Karpas-422 (cell line): ENCODE measurements around the gene MAP3K3. TPM values are rescaled to one million over a fixed set of nuclear protein-coding genes. Genes with fewer than 3 reads are reported as not detected.

Experiments used
- DNase-seq: peaks from one replicate; pipeline ENCODE4 v3.0.0-alpha.2; 2015
- H2AFZ ChIP-seq: fragments of 200-600 bp; sonication (generic); 2 replicates; pipeline ENCODE4 v1.6.1; 2014; ENCODE audit warnings: antibody characterized with exemption, low read length, mixed read lengths
- H3K27ac ChIP-seq: fragments of 200-600 bp; sonication (generic); 2 replicates; pipeline ENCODE4 v1.5.1; 2014; ENCODE audit warnings: mild to moderate bottlenecking, low read length, moderate library complexity
- H3K27me3 ChIP-seq: fragments of 200-600 bp; sonication (generic); 2 replicates; pipeline ENCODE4 v1.6.1; 2014; ENCODE audit warnings: low read length, mixed read lengths
- H3K36me3 ChIP-seq: fragments of 200-600 bp; sonication (generic); 2 replicates; pipeline ENCODE4 v1.6.1; 2014; ENCODE audit warnings: low read length, mixed read lengths; ENCODE audit not compliant: insufficient read depth
- H3K4me1 ChIP-seq: fragments of 200-600 bp; sonication (generic); 2 replicates; pipeline ENCODE4 v1.6.1; 2014; ENCODE audit warnings: mild to moderate bottlenecking, low read length, mixed read lengths
- H3K4me2 ChIP-seq: fragments of 200-600 bp; sonication (generic); 2 replicates; pipeline ENCODE4 v1.6.1; 2014; ENCODE audit warnings: low read length, low read depth, mild to moderate bottlenecking; ENCODE audit not compliant: poor library complexity, severe bottlenecking
- H3K4me3 ChIP-seq: fragments of 200-600 bp; sonication (generic); 2 replicates; pipeline ENCODE4 v1.5.1; 2014; ENCODE audit warnings: mild to moderate bottlenecking, antibody characterized with exemption, low read length, mixed read lengths
- H3K79me2 ChIP-seq: fragments of 200-600 bp; sonication (generic); 2 replicates; pipeline ENCODE4 v1.6.1; 2014; ENCODE audit warnings: mild to moderate bottlenecking, low read length, mixed read lengths
- H3K9ac ChIP-seq: fragments of 200-600 bp; sonication (generic); 2 replicates; pipeline ENCODE4 v1.6.0; 2014; ENCODE audit warnings: low read length
- H3K9me2 ChIP-seq: fragments of 200-600 bp; sonication (generic), shearing (Covaris generic); replicated peaks from 2 replicates; pipeline ENCODE4 v1.6.0; 2014; ENCODE audit warnings: mild to moderate bottlenecking, low read length, moderate library complexity; ENCODE audit not compliant: insufficient read depth
- H3K9me3 ChIP-seq: fragments of 300-700, 200-600 bp; sonication (generic); 2 replicates; pipeline ENCODE4 v1.6.1; 2014; ENCODE audit warnings: low read length, mixed read lengths
- H4K20me1 ChIP-seq: fragments of 200-600 bp; sonication (generic); 2 replicates; pipeline ENCODE4 v1.6.1; 2014; ENCODE audit warnings: mild to moderate bottlenecking, antibody characterized with exemption, low read length, low read depth; ENCODE audit not compliant: insufficient read depth
- total RNA-seq: library from RNA; depleted of rRNA; stranded (reverse); fragments of >200 nt; shearing (Covaris generic); gene quantifications from 2 replicates; pipeline ENCODE4 v1.2.3, GENCODE V29; 2014; ENCODE audit warnings: low replicate concordance

Gene MAP3K3
- total RNA-seq, 1 experiment from 2014 or later, result 17.8 TPM

DNA sequence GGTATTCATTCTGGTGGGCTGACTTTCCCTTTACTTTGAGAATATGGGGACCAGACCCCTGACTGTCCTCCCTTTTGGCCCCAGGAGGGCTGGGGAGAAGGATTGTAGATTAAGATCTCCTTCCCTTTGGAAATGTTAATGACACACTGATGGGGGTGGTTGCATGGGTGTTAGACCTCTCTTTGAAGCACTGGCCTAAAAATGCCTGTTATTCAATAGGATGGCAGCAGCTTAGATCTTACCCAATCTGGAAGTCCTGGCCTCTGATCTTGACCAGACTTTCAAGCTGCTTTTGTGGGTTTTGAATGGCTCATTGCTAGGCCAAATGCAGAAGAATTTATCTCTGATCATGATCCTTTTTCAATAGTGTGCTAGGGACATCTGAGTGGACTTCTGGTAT lies 25.7 kb downstream of the MAP3K3 start:
- no peak for DNase-seq
- H4K20me1 ChIP-seq, result no peaks in the 10 kb centered on the region
- H3K4me2 ChIP-seq, result no peak overlapping the region
- peaks cover 4% of the 10 kb centered on the region; the same call in 1 of the 2 replicates for H3K79me2 ChIP-seq
- H3K27ac ChIP-seq, result no peak overlapping the region
- H3K36me3 ChIP-seq, result no peaks in the 10 kb centered on the region
- no peaks in the 10 kb centered on the region for H3K9me3 ChIP-seq
- H3K9ac ChIP-seq, result no peak overlapping the region
- no peaks in the 10 kb centered on the region for H3K27me3 ChIP-seq
- H2AFZ ChIP-seq, result no peak overlapping the region
- no peak overlapping the region for H3K4me3 ChIP-seq
- peaks cover 20% of the 10 kb centered on the region for H3K4me1 ChIP-seq
- H3K9me2 ChIP-seq, result no peaks in the 10 kb centered on the region

DNA sequence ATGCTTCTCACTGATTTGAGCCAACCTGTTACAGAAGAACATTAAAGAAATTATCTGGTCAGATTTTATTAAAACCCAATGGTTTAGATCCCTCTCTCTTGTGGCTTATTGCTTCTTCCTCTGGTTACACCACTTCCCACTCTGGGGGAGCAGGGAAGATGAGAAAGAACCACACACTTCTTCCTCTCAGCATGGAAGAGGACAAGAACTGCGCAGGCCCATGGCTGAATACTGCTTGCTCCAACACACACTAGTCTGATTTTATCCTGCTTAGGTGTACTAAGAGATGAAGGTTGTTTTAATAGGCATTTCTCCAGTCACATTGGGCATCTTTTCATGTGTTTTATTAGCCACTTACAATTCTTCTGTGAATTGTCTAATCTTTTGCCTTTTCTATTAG lies 27.6 kb downstream of the MAP3K3 start:
- H3K9me3 ChIP-seq, result no peaks in the 10 kb centered on the region
- H3K9me2 ChIP-seq, result no peaks in the 10 kb centered on the region
- no peaks in the 10 kb centered on the region for H4K20me1 ChIP-seq
- H3K27ac ChIP-seq, result no peak overlapping the region
- no peak overlapping the region for H3K9ac ChIP-seq
- peaks cover 5% of the 10 kb centered on the region; the same call in 1 of the 2 replicates for H3K36me3 ChIP-seq
- peaks cover 20% of the 10 kb centered on the region for H3K4me1 ChIP-seq
- peaks cover 4% of the 10 kb centered on the region; the same call in 1 of the 2 replicates for H3K79me2 ChIP-seq
- no peak for DNase-seq
- H3K4me2 ChIP-seq, result no peak overlapping the region
- no peak overlapping the region for H3K4me3 ChIP-seq
- no peak overlapping the region for H2AFZ ChIP-seq
- H3K27me3 ChIP-seq, result no peaks in the 10 kb centered on the region

DNA sequence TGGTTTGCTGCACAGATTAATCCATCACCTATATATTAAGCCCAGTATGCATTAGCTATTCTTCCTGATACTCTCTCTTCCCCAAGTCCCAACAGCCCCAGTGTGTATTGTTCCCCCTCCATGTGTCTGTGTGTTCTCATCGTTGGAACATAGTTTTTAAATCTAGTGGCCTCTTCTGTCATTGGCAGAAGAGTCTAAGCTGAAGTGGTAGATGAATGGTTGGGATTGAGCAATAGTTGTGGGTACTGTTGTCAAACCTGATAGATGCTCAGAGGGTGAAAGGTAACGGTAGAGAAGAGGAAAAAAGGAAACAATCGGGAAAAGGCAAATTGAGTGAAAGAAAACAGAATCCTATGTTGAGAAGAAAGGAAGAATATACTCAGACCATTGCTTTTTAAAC lies 29.9 kb downstream of the MAP3K3 start:
- Histone ChIP-seq H3K9ac (no peak overlapping the region), H3K36me3 (peaks cover 5% of the 10 kb centered on the region; the same call in 1 of the 2 replicates), H3K9me3 (no peaks in the 10 kb centered on the region), H3K9me2 (no peaks in the 10 kb centered on the region), H3K27ac (no peak overlapping the region), H3K27me3 (no peaks in the 10 kb centered on the region), H2AFZ (no peak overlapping the region), H3K4me3 (no peak overlapping the region), H3K4me2 (no peak overlapping the region), H3K79me2 (peaks cover 4% of the 10 kb centered on the region; the same call in 1 of the 2 replicates), H3K4me1 (peaks cover 4% of the 10 kb centered on the region; the same call in 1 of the 2 replicates), H4K20me1 (no peaks in the 10 kb centered on the region)
- no peak for DNase-seq

GRCh38 chr17:63653050-63653449 lies 30.8 kb downstream of the MAP3K3 start:
- Histone ChIP-seq H3K27ac (no peak overlapping the region), H3K9me2 (no peaks in the 10 kb centered on the region), H3K4me3 (no peak overlapping the region), H3K27me3 (no peaks in the 10 kb centered on the region), H4K20me1 (no peaks in the 10 kb centered on the region), H3K4me1 (peaks cover 4% of the 10 kb centered on the region; the same call in 1 of the 2 replicates), H3K36me3 (peaks cover 12% of the 10 kb centered on the region; the same call in 1 of the 2 replicates), H3K79me2 (peaks cover 6% of the 10 kb centered on the region; the same call in 1 of the 2 replicates), H2AFZ (no peak overlapping the region), H3K9me3 (no peaks in the 10 kb centered on the region), H3K9ac (no peak overlapping the region), H3K4me2 (no peak overlapping the region)
- no peak for DNase-seq

- DNase-seq, result no peak
- H3K9me2 ChIP-seq, result no peaks in the 10 kb centered on the region
- H3K4me2 ChIP-seq, result no peak overlapping the region
- peaks cover 14% of the 10 kb centered on the region; the same call in 1 of the 2 replicates for H3K36me3 ChIP-seq
- H4K20me1 ChIP-seq, result no peaks in the 10 kb centered on the region
- H3K4me3 ChIP-seq, result no peak overlapping the region
- no peak overlapping the region for H3K27ac ChIP-seq
- H3K4me1 ChIP-seq, result peaks cover 1% of the 10 kb centered on the region; the same call in 1 of the 2 replicates
- H2AFZ ChIP-seq, result no peak overlapping the region
- 0 out of 2 replicates have a peak, but pooled peaks cover 2% of the 10 kb centered on the region for H3K79me2 ChIP-seq
- H3K9me3 ChIP-seq, result no peaks in the 10 kb centered on the region
- H3K9ac ChIP-seq, result no peak overlapping the region
- H3K27me3 ChIP-seq, result no peaks in the 10 kb centered on the region
Measured at GRCh38 chr17:63657786-63658185, 35.6 kb downstream of the MAP3K3 start.

GRCh38 chr17:63658366-63658765 lies 36.1 kb downstream of the MAP3K3 start:
- Histone ChIP-seq H3K4me1 (no peaks in the 10 kb centered on the region), H3K27me3 (no peaks in the 10 kb centered on the region), H3K36me3 (peaks cover 10% of the 10 kb centered on the region; the same call in 1 of the 2 replicates), H3K4me3 (no peak overlapping the region), H4K20me1 (no peaks in the 10 kb centered on the region), H2AFZ (no peak overlapping the region), H3K27ac (no peak overlapping the region), H3K9me3 (no peaks in the 10 kb centered on the region), H3K9me2 (no peaks in the 10 kb centered on the region), H3K4me2 (no peak overlapping the region), H3K9ac (no peak overlapping the region), H3K79me2 (0 out of 2 replicates have a peak, but pooled peaks cover 2% of the 10 kb centered on the region)
- DNase-seq, result no peak

DNA sequence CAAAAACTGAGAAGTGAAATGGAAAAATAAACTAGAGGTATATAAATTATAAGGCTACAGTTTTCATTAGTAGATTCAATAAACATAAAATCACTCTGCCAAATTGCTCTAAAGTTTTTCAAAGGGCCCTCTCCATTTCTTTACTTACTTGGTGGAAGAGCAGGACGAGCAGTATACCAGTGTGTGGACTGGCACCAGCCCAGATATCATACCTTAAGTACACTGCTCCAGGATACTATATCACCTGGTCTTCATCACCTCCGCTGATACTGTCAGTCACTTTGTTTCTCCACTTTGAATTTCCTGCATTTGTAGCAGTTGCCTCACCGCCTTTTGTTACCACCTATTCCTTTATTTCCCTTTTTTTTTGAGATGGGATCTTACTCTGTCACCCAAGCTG lies 37.6 kb downstream of the MAP3K3 start:
- Histone ChIP-seq H3K27ac (no peak overlapping the region), H3K4me1 (peaks cover 4% of the 10 kb centered on the region), H3K9ac (no peak overlapping the region), H3K4me2 (no peak overlapping the region), H4K20me1 (no peaks in the 10 kb centered on the region), H3K36me3 (peaks cover 9% of the 10 kb centered on the region; the same call in 1 of the 2 replicates), H3K9me3 (no peaks in the 10 kb centered on the region), H2AFZ (no peak overlapping the region), H3K9me2 (no peaks in the 10 kb centered on the region), H3K4me3 (no peak overlapping the region), H3K27me3 (no peaks in the 10 kb centered on the region), H3K79me2 (peaks cover 2% of the 10 kb centered on the region; the same call in 1 of the 2 replicates)
- DNase-seq, result no peak

- peaks cover 35% of the 10 kb centered on the region for H3K4me1 ChIP-seq
- H4K20me1 ChIP-seq, result no peaks in the 10 kb centered on the region
- peak overlapping the region; percentile 69 for H3K27ac ChIP-seq
- H3K9ac ChIP-seq, result peak overlapping the region; percentile 17; the same call in 1 of the 2 replicates
- H3K9me2 ChIP-seq, result no peaks in the 10 kb centered on the region
- no peak overlapping the region for H3K4me3 ChIP-seq
- H3K4me2 ChIP-seq, result peak overlapping the region; percentile 0
- H3K9me3 ChIP-seq, result no peaks in the 10 kb centered on the region
- no peaks in the 10 kb centered on the region for H3K27me3 ChIP-seq
- H3K36me3 ChIP-seq, result peaks cover 8% of the 10 kb centered on the region; the same call in 1 of the 2 replicates
- peak; percentile 76 for DNase-seq
- H3K79me2 ChIP-seq, result peaks cover 2% of the 10 kb centered on the region; the same call in 1 of the 2 replicates
- peak overlapping the region; percentile 24; the same call in 1 of the 2 replicates for H2AFZ ChIP-seq
Measured at GRCh38 chr17:63665527-63666214, 43.5 kb downstream of the MAP3K3 start.
